Esophagus muscularis mucosa (tissue), 4 donors: ENCODE data around the gene OR52B6. TPM values are rescaled to one million over a fixed set of nuclear protein-coding genes. Genes with fewer than 3 reads are reported as not detected.

Experiments used
- DNase-seq: peaks from one replicate; pipeline ENCODE4 v3.0.0-alpha.2; 2017; ENCODE audit errors: extremely low spot score
- H3K27ac ChIP-seq, 4 donors: fragments of 200-600 bp; sonication (generic); replicated peaks in 1 of 4; 1 replicate in 3 of 4; 2 replicates in 1 of 4; pipeline ENCODE4 v1.5.1; 2016 to 2019; ENCODE audit warnings: mild to moderate bottlenecking in 1 of 4
- H3K27me3 ChIP-seq, 4 donors: fragments of 200-600 bp; sonication (generic); one replicate each; pipeline versions ENCODE4 v1.5.1 to v1.6.0; 2016 to 2019
- H3K36me3 ChIP-seq, 4 donors: fragments of 200-600 bp; sonication (generic); one replicate each; pipeline ENCODE4 v1.5.1; 2016 to 2019
- H3K4me1 ChIP-seq, 4 donors: fragments of 200-600 bp; sonication (generic); one replicate each; pipeline ENCODE4 v1.5.1; 2016 to 2019
- H3K4me3 ChIP-seq, 4 donors: fragments of 200-600 bp; sonication (generic); 1 replicate in 2 of 4; 2 replicates in 2 of 4; pipeline ENCODE4 v1.5.1; 2016 to 2019; ENCODE audit warnings: mild to moderate bottlenecking in 4 of 4, moderate library complexity in 1 of 4
- H3K9me3 ChIP-seq, 4 donors: fragments of 200-600 bp; sonication (generic); 1 replicate in 3 of 4; 2 replicates in 1 of 4; pipeline ENCODE4 v1.5.1; 2016 to 2019
- CTCF ChIP-seq, 3 experiments: fragments of 200-600 bp in 2 of 3; fragments of 450-650 bp in 1 of 3; sonication (generic) in 2 of 3; IDR thresholded peaks; one replicate each; pipeline ENCODE4 v1.5.1; 2017 to 2019; ENCODE audit warnings: antibody characterized with exemption in 3 of 3, mild to moderate bottlenecking in 2 of 3, moderate library complexity in 1 of 3
- EP300 ChIP-seq: sonication (generic); formaldehyde crosslinking; IDR thresholded peaks from one replicate; pipeline ENCODE4 v1.6.1; 2017; ENCODE audit warnings: antibody characterized with exemption
- POLR2A ChIP-seq: fragments of 450-650 bp; IDR thresholded peaks from one replicate; pipeline ENCODE4 v1.6.1; 2017; ENCODE audit warnings: antibody characterized with exemption, moderate library complexity, mild to moderate bottlenecking, low read depth
- POLR2AphosphoS5 ChIP-seq, 2 donors: sonication (generic); formaldehyde crosslinking; IDR thresholded peaks; one replicate each; pipeline ENCODE4 v1.6.1; 2017; ENCODE audit warnings: antibody characterized with exemption in 2 of 2
- WGBS: methylation state at CpG from one replicate; pipeline ENCODE4 v1.1.5; 2018; 5-methylcytosine and 5-hydroxymethylcytosine counted together
- intact Hi-C: fragments of 100-400 bp; cut with DNase I; formaldehyde crosslinking; loops from one replicate; pipeline ENCODE4 v1.15.1; 2023
- total RNA-seq, 4 donors: library from RNA; depleted of rRNA; stranded (reverse); fragments of >200 nt; gene quantifications; one replicate each; pipeline versions ENCODE4 v1.1.0 to v1.2.1, GENCODE V29; 2016

The OR52B6 gene
- total RNA-seq, 4 donors from 2014 or later, result not detected

GRCh38 chr11:5603326-5603725, 22.6 kb downstream of the OR52B6 start:
- H3K27ac ChIP-seq, result no peak overlapping the region
- 92% methylated on average over 8 of the region's 8 CpGs for WGBS
- no peaks in the 10 kb centered on the region for H3K27me3 ChIP-seq
- peaks cover 0 to 8% (median 0%) of the 10 kb centered on the region in 4 donors for H3K36me3 ChIP-seq
- no peak for TF ChIP-seq POLR2AphosphoS5 (IDR thresholded peaks at IDR 0.05)
- TF ChIP-seq EP300, result no peak
- TF ChIP-seq POLR2A, result no peak
- no peak for TF ChIP-seq CTCF (IDR thresholded peaks at IDR 0.05)
- no peaks in the 10 kb centered on the region for H3K9me3 ChIP-seq
- peaks cover 0 to 31% (median 22%) of the 10 kb centered on the region in 4 donors for H3K4me1 ChIP-seq
- intact Hi-C loops, result loop anchor here (5.0 to 10.0 kb wide), 2 partner anchors 89 to 201 kb away; partner anchors contain the start of gene OR52N2
- no peak overlapping the region for H3K4me3 ChIP-seq
- DNase-seq, result no peak

- Histone ChIP-seq H3K36me3 (peaks cover 0 to 15% (median 0%) of the 10 kb centered on the region in 4 donors), H3K9me3 (no peaks in the 10 kb centered on the region), H3K27ac (no peak overlapping the region), H3K4me3 (no peak overlapping the region), H3K27me3 (no peaks in the 10 kb centered on the region), H3K4me1 (peaks cover 0 to 30% (median 16%) of the 10 kb centered on the region in 4 donors)
- intact Hi-C loops, result loop anchor here (5.0 to 10.0 kb wide), 2 partner anchors 87 to 200 kb away; partner anchors contain the start of gene OR52N2
- DNase-seq, result no peak
- TF ChIP-seq POLR2AphosphoS5 (IDR thresholded peaks at IDR 0.05) (no peak), CTCF (IDR thresholded peaks at IDR 0.05) (no peak), POLR2A (no peak), EP300 (no peak)
- WGBS, result 78% methylated on average over 4 of the region's 4 CpGs
These were observed 24.2 kb downstream of the OR52B6 start for GRCh38 chr11:5604896-5605295.

GRCh38 chr11:5605849-5606248, 25.2 kb downstream of the OR52B6 start:
- intact Hi-C loops, result loop anchor here (10.0 kb wide), 1 partner anchor 199 kb away; the partner anchor contains the start of gene OR52N2
- DNase-seq, result no peak
- H3K9me3 ChIP-seq, result no peaks in the 10 kb centered on the region
- TF ChIP-seq CTCF (IDR thresholded peaks at IDR 0.05), result no peak
- no peak for TF ChIP-seq POLR2A
- no peaks in the 10 kb centered on the region for H3K27me3 ChIP-seq
- H3K27ac ChIP-seq, result peak overlapping the region in 1 of 4 donors; percentile 20
- peaks cover 0 to 22% (median 3%) of the 10 kb centered on the region in 4 donors for H3K36me3 ChIP-seq
- 52% methylated on average over 5 of the region's 5 CpGs for WGBS
- peaks cover 0 to 20% (median 8%) of the 10 kb centered on the region in 4 donors for H3K4me1 ChIP-seq
- no peak overlapping the region for H3K4me3 ChIP-seq

GRCh38 chr11:5608808-5609207, 28.1 kb downstream of the OR52B6 start:
- intact Hi-C loops, result loop anchor here (10.0 kb wide), 1 partner anchor 196 kb away; the partner anchor contains the start of gene OR52N2
- 69% methylated on average over 6 of the region's 6 CpGs for WGBS

More at GRCh38 chr11:5608808-5609207, 28.1 kb downstream of the OR52B6 start:
- no peak for DNase-seq
- Histone ChIP-seq H3K27me3 (no peaks in the 10 kb centered on the region), H3K4me1 (peaks cover 0 to 13% (median 6%) of the 10 kb centered on the region in 4 donors), H3K4me3 (no peak overlapping the region), H3K27ac (no peak overlapping the region), H3K9me3 (no peaks in the 10 kb centered on the region), H3K36me3 (peaks cover 0 to 22% (median 3%) of the 10 kb centered on the region in 4 donors)
- TF ChIP-seq EP300, result no peak
- no peak for TF ChIP-seq POLR2AphosphoS5 (IDR thresholded peaks at IDR 0.05)
- no peak for TF ChIP-seq CTCF (IDR thresholded peaks at IDR 0.05)
- no peak for TF ChIP-seq POLR2A
